Muscle of leg (tissue), 11 donors: ENCODE data around the gene TTC8. TPM values are rescaled to one million over a fixed set of nuclear protein-coding genes. Genes with fewer than 3 reads are reported as not detected.
"Not testable (repeated sequence)": the region's sequence is repeated elsewhere in the genome, so short reads cannot be mapped to it uniquely, and the experiment has no call there.

ENCODE experiments used
- DNase-seq: peaks from one replicate; pipeline ENCODE4 v3.0.0; 2013
- H3K27ac ChIP-seq: one replicate; pipeline ENCODE4 v1.5.1; 2013; ENCODE audit warnings: mild to moderate bottlenecking, low read length, control low read depth
- H3K27me3 ChIP-seq: one replicate; pipeline ENCODE4 v1.6.1; 2013; ENCODE audit warnings: low read length; ENCODE audit not compliant: control insufficient read depth, insufficient read depth
- H3K36me3 ChIP-seq: one replicate; pipeline ENCODE4 v1.6.1; 2013; ENCODE audit warnings: low read length; ENCODE audit not compliant: control insufficient read depth, insufficient read depth
- H3K4me1 ChIP-seq: one replicate; pipeline ENCODE4 v1.6.1; 2013; ENCODE audit warnings: low read length; ENCODE audit not compliant: control insufficient read depth, insufficient read depth
- H3K4me3 ChIP-seq: one replicate; pipeline ENCODE4 v1.5.1; 2013; ENCODE audit warnings: low read length, control low read depth
- H3K9me3 ChIP-seq: replicated peaks from 2 replicates; pipeline ENCODE4 v1.6.1; 2013; ENCODE audit warnings: low read depth, low read length; ENCODE audit not compliant: control insufficient read depth
- WGBS: methylation state at CpG from one replicate; pipeline ENCODE4 v1.1.5; 2013; ENCODE audit warnings: missing lambda C conversion rate; ENCODE audit not compliant: insufficient coverage; 5-methylcytosine and 5-hydroxymethylcytosine counted together
- polyA plus RNA-seq, 8 donors: library from polyadenylated mRNA; unstranded; fragments of 120-200 nt; gene quantifications; one replicate each; pipeline versions ENCODE4 v1.2.1 to v1.2.3, GENCODE V29; 2013; ENCODE audit warnings: inconsistent platforms in 1 of 8, low replicate concordance in 1 of 8; ENCODE audit not compliant: insufficient read length in 8 of 8, insufficient read depth in 1 of 8
- total RNA-seq: library from RNA; stranded (reverse); fragments of 120-200 nt; gene quantifications from one replicate; pipeline ENCODE4 v1.2.4, GENCODE V29; 2013

TTC8 gene
- total and polyA plus RNA-seq, 9 donors, result 14.4 to 19.2 (median 15.9) TPM

DNA sequence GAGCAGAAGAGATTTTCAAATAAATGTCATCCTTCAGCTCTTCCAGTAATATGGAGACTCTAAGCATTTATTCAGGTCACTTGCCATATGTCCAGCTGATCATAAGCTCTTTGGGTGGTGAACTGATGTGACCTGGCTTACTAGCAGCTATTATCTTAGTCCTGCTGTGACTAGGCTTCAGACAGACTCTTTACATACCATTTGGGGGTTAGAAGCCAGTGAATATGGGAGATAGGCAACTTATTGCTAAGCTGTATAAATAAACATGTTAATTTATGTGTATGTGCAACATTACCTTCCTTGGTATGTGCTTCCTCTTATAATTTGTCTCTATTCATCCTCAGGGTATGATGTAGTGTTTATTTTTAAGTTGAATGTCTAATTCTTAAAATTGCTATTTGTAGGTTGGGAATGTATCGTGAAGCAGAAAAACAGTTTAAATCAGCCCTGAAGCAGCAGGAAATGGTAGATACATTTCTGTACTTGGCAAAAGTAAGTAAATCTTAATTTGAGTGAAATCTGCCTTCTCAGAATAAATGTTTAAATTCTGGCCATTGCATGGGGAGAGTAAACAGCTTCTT is 32.4 kb downstream of the TTC8 start:
- WGBS, result 60% methylated on average over 1 of the region's 1 CpG
- Histone ChIP-seq H3K27me3 (no peaks in the 10 kb centered on the region), H3K9me3 (no peaks in the 10 kb centered on the region), H3K4me3 (no peak overlapping the region), H3K36me3 (peaks cover 11% of the 10 kb centered on the region), H3K4me1 (no peaks in the 10 kb centered on the region), H3K27ac (no peak overlapping the region)
- no peak for DNase-seq

DNA sequence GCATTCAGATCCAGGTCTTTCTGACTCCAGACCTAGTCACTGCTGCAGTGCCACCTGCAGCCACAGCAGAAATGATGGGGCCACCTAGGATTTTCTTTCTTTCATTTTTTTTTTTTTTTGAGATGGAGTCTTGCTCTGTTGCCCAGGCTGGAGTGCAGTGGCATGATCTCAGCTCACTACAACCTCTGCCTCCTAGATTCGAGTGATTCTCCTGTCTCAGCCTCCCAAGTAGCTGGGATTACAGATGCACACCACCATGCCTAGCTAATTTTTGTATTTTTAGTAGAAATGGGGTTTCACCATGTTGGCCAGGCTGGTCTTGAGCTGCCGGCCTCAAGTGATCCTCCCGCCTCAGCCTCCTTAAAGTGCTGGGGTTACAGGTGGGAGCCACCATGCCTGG is 33.4 kb downstream of the TTC8 start:
- H3K4me1 ChIP-seq, H3K9me3 ChIP-seq, H3K27ac ChIP-seq, H3K27me3 ChIP-seq, H3K4me3 ChIP-seq, DNase-seq: not testable (repeated sequence)
- H3K36me3 ChIP-seq, result peaks cover 11% of the 10 kb centered on the region
- WGBS, result no CpG with 5 or more reads among the region's 3 CpGs

DNA sequence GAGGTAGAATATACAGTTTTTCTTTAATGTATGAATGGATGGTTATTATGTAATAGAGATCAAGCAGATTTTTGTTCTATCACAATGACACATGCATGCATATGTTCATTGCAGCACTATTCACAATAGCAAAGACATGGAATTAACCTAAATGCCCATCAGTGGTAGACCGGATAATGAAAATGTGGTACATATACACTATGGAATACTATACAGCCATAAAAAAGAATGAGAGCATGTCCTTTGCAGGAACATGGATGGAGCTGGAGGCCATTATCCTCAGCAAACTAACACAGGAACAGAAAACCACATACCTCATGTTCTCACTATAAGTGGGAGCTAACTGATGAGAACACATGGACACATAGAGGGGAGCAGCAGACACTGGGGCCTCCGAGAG is 34.7 kb downstream of the TTC8 start:
- no CpG with 5 or more reads among the region's 2 CpGs for WGBS
- not testable (repeated sequence) for H3K9me3 ChIP-seq, DNase-seq, H3K27me3 ChIP-seq, H3K27ac ChIP-seq, H3K4me1 ChIP-seq, H3K4me3 ChIP-seq
- peaks cover 16% of the 10 kb centered on the region for H3K36me3 ChIP-seq

DNA sequence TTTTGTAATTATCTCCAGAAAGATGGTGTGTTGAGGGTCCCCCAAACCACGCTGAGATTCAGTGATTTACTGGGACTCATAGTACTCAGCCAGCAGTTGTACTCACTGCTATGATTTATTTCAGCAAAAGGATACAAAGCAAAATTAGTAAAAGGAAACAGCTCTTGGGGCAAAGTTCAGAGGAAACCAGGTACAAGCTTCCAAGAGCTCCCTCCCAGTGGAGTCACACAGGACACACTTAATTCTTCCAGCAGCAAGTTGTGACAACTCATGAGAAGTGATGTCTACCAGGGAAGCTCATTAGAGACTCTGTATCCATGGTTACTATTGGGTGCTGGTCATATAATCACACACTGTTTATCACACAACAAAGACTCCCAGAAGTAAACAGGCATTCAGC is 38.7 kb downstream of the TTC8 start:
- peaks cover 11% of the 10 kb centered on the region for H3K36me3 ChIP-seq
- no peak overlapping the region for H3K4me3 ChIP-seq
- no peak overlapping the region for H3K27ac ChIP-seq
- no peaks in the 10 kb centered on the region for H3K4me1 ChIP-seq
- no peaks in the 10 kb centered on the region for H3K9me3 ChIP-seq
- WGBS, result no CpG with 5 or more reads among the region's 1 CpG
- DNase-seq, result no peak
- H3K27me3 ChIP-seq, result no peaks in the 10 kb centered on the region

DNA sequence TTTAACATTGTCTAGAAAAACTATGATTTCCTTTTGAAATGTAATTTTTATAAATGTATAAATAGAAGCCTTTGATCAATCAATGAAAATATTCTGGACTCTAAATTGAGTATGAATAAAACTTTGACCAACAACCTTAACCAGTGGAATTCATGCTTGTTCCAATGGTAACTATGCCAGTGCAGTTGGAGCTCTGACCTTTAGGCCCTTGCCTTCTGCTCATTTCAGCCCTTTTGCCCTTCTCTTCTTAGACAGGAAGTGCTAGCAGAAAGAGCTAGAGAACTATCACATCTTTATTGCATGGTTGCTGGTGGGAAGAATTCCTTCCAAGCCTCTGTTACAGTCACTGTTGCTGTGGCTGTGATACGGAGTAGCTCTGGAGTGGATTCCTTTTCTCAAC is 39.7 kb downstream of the TTC8 start:
- Histone ChIP-seq H3K27ac (no peak overlapping the region), H3K27me3 (no peaks in the 10 kb centered on the region), H3K36me3 (peaks cover 9% of the 10 kb centered on the region), H3K9me3 (no peaks in the 10 kb centered on the region), H3K4me1 (no peaks in the 10 kb centered on the region), H3K4me3 (no peak overlapping the region)
- no CpG with 5 or more reads among the region's 1 CpG for WGBS
- DNase-seq, result no peak

DNA sequence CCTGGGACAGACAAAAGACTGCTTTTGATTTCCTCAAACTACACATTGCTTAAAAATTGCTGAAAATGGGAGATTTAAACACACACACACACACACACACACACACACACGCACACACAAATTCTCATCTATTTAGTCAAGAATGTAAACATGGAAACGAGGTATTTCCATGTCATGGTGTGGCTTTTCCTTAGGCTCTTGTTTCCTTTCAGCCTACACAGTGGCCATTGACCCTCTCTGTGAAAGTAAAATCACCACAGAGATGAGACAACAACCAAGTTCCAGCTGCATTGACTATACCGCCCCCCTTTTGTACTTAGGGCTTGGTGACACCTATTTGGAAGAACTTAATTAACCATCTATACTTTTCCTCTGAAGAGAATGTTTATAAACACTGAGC is 41.9 kb downstream of the TTC8 start:
- Histone ChIP-seq H3K27me3 (no peaks in the 10 kb centered on the region), H3K4me3 (no peak overlapping the region), H3K27ac (no peak overlapping the region), H3K9me3 (no peaks in the 10 kb centered on the region), H3K4me1 (no peaks in the 10 kb centered on the region), H3K36me3 (peaks cover 5% of the 10 kb centered on the region)
- DNase-seq, result no peak
- WGBS, result no CpG with 5 or more reads among the region's 3 CpGs

DNA sequence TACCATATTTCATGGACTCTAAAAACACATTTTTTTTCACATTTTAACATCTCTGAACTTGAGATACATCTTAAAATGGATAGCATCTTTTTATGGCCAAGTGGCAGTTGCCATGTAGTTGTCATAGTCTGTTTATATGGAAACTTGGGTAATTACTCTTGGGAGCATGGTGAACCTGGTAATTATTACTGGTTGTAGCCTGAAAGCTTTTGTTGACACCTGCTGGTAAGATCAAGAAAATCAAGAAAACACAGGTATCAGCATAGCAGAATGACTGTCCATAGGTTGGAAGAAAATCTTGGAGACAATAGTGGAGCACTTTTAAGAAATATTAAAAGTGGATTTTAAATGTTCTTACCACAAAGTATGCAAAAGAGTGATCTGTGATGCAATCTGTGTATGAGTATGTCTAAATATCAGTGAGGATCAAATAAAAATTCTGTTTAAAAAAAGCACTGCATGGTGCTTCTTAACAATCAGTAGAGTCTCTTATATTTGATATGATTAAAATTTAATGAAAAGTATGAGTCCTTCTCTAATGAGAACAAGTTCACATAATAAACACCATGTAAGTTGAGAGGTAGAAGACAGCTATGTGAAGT is 44.2 kb downstream of the TTC8 start:
- DNase-seq, result peak; percentile 22
- Histone ChIP-seq H3K9me3 (no peaks in the 10 kb centered on the region), H3K27ac (no peak overlapping the region), H3K36me3 (peaks cover 7% of the 10 kb centered on the region), H3K27me3 (no peaks in the 10 kb centered on the region), H3K4me1 (no peaks in the 10 kb centered on the region), H3K4me3 (no peak overlapping the region)

DNA sequence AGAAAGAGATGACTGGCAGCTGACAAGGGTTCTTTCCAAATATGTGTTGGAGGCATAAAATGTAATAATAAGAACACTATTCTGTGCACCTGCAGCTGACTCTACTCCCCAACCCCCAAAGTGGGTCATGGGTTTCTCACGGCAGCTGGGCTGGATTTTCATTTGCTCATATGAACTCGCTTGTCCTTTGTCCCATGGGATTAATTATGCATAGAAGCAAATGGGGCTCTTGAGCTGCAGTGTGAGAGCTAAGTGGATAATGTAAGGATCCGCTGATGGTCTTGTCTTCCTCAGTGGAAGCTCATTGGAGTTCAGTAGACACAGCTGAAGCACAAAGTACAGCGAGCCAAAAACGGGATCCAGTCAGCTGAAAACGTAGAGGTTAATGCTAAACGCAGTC is 46.3 kb downstream of the TTC8 start:
- H3K4me3 ChIP-seq, result no peak overlapping the region
- no peaks in the 10 kb centered on the region for H3K4me1 ChIP-seq
- 66% methylated on average over 5 of the region's 7 CpGs for WGBS
- H3K36me3 ChIP-seq, result peaks cover 7% of the 10 kb centered on the region
- no peaks in the 10 kb centered on the region for H3K27me3 ChIP-seq
- no peak for DNase-seq
- H3K9me3 ChIP-seq, result no peaks in the 10 kb centered on the region
- no peak overlapping the region for H3K27ac ChIP-seq

DNA sequence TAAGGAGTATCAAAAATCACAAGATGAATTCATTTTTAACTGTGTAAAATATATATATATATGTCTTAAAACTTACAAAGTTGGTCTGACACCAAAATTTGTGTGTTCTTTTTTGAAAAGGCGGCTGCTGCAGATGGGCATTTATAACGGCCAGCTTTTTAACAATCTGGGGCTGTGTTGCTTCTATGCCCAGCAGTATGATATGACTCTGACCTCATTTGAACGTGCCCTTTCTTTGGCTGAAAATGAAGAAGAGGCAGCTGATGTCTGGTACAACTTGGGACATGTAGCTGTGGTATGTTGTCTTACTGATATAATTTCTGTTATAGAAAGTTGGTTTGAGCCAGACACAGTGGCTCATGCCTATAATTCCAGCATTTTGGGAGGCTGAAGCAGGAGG is 47.0 kb downstream of the TTC8 start:
- Histone ChIP-seq H3K27ac (no peak overlapping the region), H3K9me3 (no peaks in the 10 kb centered on the region), H3K4me1 (no peaks in the 10 kb centered on the region), H3K27me3 (no peaks in the 10 kb centered on the region), H3K4me3 (no peak overlapping the region), H3K36me3 (peaks cover 7% of the 10 kb centered on the region)
- 75% methylated on average over 3 of the region's 3 CpGs for WGBS
- no peak for DNase-seq

DNA sequence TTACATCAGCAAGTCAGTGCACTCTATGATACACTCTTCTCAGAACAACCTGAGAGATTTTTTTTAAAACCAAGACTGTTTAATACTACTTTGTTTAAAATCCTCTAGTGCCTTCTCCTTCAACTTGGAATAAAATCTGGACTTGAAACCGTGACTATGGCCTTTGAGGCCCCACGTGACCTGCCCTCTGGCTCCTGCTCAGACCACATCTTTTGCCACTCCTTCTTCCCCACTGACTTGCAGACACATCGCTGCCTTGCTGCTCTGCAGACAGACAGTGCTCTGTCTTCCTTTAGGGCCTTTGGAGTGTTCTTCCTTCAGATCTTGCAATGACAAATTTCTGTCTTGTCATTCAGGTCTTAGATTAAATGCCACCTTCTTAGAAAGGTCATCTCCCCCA is 48.5 kb downstream of the TTC8 start:
- WGBS, result 55% methylated on average over 3 of the region's 3 CpGs
- H3K36me3 ChIP-seq, result peaks cover 9% of the 10 kb centered on the region

DNA sequence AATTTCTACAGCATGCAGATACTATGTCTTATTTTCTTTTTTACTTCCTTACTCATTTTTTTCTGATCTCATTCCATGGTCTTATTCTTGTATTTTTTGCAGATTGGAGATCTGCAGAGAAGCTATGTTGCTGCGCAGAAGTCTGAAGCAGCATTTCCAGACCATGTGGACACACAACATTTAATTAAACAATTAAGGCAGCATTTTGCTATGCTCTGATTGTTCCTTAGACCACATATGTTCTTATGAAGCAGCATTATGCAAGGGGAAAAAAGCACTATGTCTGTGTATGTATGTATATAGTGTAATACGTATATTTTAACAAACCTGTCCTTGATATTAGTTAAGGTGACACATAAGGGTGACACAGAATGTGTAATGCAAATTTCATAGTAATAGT is 52.7 kb downstream of the TTC8 start:
- no CpG with 5 or more reads among the region's 2 CpGs for WGBS

More for the DNA sequence above, 48.5 kb downstream of the TTC8 start:
- no peak overlapping the region for H3K27ac ChIP-seq
- H3K9me3 ChIP-seq, result no peaks in the 10 kb centered on the region
- no peaks in the 10 kb centered on the region for H3K4me1 ChIP-seq
- no peak for DNase-seq
- no peaks in the 10 kb centered on the region for H3K27me3 ChIP-seq
- H3K4me3 ChIP-seq, result no peak overlapping the region

More for the DNA sequence above, 52.7 kb downstream of the TTC8 start:
- no peak for DNase-seq
- no peak overlapping the region for H3K27ac ChIP-seq
- no peak overlapping the region for H3K4me3 ChIP-seq
- H3K27me3 ChIP-seq, result no peaks in the 10 kb centered on the region
- peaks cover 5% of the 10 kb centered on the region for H3K36me3 ChIP-seq
- no peaks in the 10 kb centered on the region for H3K4me1 ChIP-seq
- no peaks in the 10 kb centered on the region for H3K9me3 ChIP-seq
